ENCODE data around the gene STYXL1. TPM values are rescaled to one million over a fixed set of nuclear protein-coding genes. Genes with fewer than 3 reads are reported as not detected.
A peak's percentile ranks its signal among the peaks of the same experiment; 100 is the strongest.

The STYXL1 gene
- total RNA-seq, 1 donor from 2014 or later: 45.3 TPM

DNA sequence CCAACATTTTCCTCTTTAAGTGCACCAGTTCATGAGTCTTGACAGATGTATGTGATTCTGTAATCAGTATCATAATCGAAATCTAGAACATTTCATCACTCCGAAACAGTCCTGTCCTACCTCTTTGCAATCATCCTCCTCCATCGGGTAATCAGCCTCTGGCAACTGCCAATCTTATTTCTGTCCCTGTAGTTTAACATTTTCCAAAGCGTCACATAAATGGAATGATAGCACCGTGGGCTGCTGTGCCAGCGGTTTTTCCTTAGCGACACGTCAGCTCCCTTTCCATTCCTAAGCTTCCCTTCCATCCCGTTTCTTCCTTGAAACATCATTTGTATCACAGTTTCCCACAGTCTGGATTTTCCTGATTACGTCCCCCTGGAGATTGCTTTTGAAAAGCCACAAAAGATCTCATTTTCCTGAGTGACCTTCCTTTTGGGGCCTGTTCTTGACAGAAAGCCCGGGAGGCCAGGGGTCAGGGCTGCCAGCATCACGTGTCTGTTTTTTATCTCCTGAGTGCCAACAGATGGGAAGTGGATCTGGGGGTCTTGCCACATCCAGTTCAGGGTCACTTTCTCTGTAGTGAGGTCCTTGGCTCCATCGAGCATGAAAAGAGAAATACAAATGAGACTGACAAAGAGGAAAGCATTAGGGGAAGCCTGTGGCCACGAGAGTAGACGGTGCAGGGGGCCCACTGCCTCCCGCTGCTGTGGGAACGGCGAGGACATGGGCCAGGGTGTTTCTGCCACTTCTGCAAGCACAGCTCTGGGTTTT lies 85.0 kb downstream of the STYXL1 start:
- no peak overlapping the region for H3K4me3 ChIP-seq (ENCODE audit: insufficient read depth, low read depth, low read length)
- peak overlapping the region; percentile 85 for H3K9ac ChIP-seq (ENCODE audit: low read length)
- FAIRE-seq (peak; percentile 9), DNase-seq (ENCODE audit: low read depth) (peak; percentile 92)
- H3K27me3 ChIP-seq (ENCODE audit: insufficient read depth, low read length): no peaks in the 10 kb centered on the region
- no peaks in the 10 kb centered on the region for H3K79me2 ChIP-seq (ENCODE audit: insufficient read depth, low read length)
- peaks cover 20% of the 10 kb centered on the region for H3K36me3 Mint-ChIP-seq (ENCODE audit: low read depth, unreplicated experiment)
- peaks cover 4% of the 10 kb centered on the region for H3K4me1 Mint-ChIP-seq (ENCODE audit: low read depth, unreplicated experiment)
- H2AFZ ChIP-seq (ENCODE audit: low read depth, low read length): no peak overlapping the region
- no peak overlapping the region for H3K27ac Mint-ChIP-seq (ENCODE audit: unreplicated experiment)
- peaks cover 2% of the 10 kb centered on the region for H4K20me1 ChIP-seq (ENCODE audit: insufficient read depth, low read length)
- peak overlapping the region; percentile 71 for H3K4me2 ChIP-seq (ENCODE audit: low read length)
- H3K27me3 Mint-ChIP-seq (ENCODE audit: low read depth, unreplicated experiment): no peaks in the 10 kb centered on the region
- H3K9me3 Mint-ChIP-seq (ENCODE audit: unreplicated experiment): no peaks in the 10 kb centered on the region
- H3K4me1 ChIP-seq (ENCODE audit: insufficient read depth, low read length): peaks cover 24% of the 10 kb centered on the region
- TF ChIP-seq EZH2 (IDR thresholded peaks at IDR 0.05; ENCODE audit: insufficient read depth, low read length): no peak
- TF ChIP-seq, protein P1, sequence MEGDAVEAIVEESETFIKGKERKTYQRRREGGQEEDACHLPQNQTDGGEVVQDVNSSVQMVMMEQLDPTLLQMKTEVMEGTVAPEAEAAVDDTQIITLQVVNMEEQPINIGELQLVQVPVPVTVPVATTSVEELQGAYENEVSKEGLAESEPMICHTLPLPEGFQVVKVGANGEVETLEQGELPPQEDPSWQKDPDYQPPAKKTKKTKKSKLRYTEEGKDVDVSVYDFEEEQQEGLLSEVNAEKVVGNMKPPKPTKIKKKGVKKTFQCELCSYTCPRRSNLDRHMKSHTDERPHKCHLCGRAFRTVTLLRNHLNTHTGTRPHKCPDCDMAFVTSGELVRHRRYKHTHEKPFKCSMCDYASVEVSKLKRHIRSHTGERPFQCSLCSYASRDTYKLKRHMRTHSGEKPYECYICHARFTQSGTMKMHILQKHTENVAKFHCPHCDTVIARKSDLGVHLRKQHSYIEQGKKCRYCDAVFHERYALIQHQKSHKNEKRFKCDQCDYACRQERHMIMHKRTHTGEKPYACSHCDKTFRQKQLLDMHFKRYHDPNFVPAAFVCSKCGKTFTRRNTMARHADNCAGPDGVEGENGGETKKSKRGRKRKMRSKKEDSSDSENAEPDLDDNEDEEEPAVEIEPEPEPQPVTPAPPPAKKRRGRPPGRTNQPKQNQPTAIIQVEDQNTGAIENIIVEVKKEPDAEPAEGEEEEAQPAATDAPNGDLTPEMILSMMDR (IDR thresholded peaks at IDR 0.05; ENCODE audit: insufficient read depth, low read depth, low read length): no peak
- H3K9me3 ChIP-seq (ENCODE audit: insufficient read depth, low read depth, low read length): no peaks in the 10 kb centered on the region
- no peak overlapping the region for H3K4me3 Mint-ChIP-seq (ENCODE audit: unreplicated experiment)
- peak overlapping the region; percentile 97 for H3K27ac ChIP-seq (ENCODE audit: low read depth, low read length)
- H3K36me3 ChIP-seq (ENCODE audit: insufficient read depth, low read length): no peaks in the 10 kb centered on the region

DNA sequence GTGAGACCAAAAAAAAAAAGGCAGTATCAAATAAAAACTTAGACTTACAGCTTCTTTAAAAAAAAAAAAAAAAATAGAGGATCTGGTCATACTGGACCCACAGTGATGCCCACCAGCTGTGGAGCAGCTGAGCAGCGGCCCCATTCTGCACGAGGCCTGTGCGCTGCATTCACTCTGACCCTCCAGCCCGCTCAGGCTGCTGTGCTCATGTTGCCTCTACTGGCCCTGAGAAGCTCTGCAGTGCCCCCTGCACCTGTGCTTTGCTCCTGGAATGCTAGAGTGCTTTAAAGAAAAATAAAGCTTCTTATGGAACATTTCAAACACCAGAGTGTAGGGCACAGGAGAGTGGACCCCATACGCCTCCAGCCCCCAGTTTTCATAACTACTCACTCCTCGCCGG lies 86.6 kb downstream of the STYXL1 start:
- Histone ChIP-seq H3K9ac (ENCODE audit: low read length) (no peak overlapping the region), H3K79me2 (ENCODE audit: insufficient read depth, low read length) (no peaks in the 10 kb centered on the region), H3K9me3 (ENCODE audit: insufficient read depth, low read depth, low read length) (no peaks in the 10 kb centered on the region), H3K27me3 (ENCODE audit: insufficient read depth, low read length) (no peaks in the 10 kb centered on the region), H2AFZ (ENCODE audit: low read depth, low read length) (no peak overlapping the region), H3K27ac (ENCODE audit: low read depth, low read length) (no peak overlapping the region), H3K4me3 (ENCODE audit: insufficient read depth, low read depth, low read length) (no peak overlapping the region), H3K4me1 (ENCODE audit: insufficient read depth, low read length) (peaks cover 29% of the 10 kb centered on the region), H4K20me1 (ENCODE audit: insufficient read depth, low read length) (no peaks in the 10 kb centered on the region), H3K36me3 (ENCODE audit: insufficient read depth, low read length) (peaks cover 2% of the 10 kb centered on the region), H3K4me2 (ENCODE audit: low read length) (no peak overlapping the region)
- no peak for TF ChIP-seq EZH2 (IDR thresholded peaks at IDR 0.05; ENCODE audit: insufficient read depth, low read length)
- TF ChIP-seq, protein P1 (IDR thresholded peaks at IDR 0.05; ENCODE audit: insufficient read depth, low read depth, low read length): peak; percentile 13
- Mint-ChIP-seq H3K27ac (ENCODE audit: unreplicated experiment) (no peak overlapping the region), H3K27me3 (ENCODE audit: low read depth, unreplicated experiment) (no peaks in the 10 kb centered on the region), H3K4me3 (ENCODE audit: unreplicated experiment) (no peak overlapping the region), H3K36me3 (ENCODE audit: low read depth, unreplicated experiment) (peaks cover 30% of the 10 kb centered on the region), H3K9me3 (ENCODE audit: unreplicated experiment) (no peaks in the 10 kb centered on the region), H3K4me1 (ENCODE audit: low read depth, unreplicated experiment) (peaks cover 10% of the 10 kb centered on the region)
- FAIRE-seq (no peak), DNase-seq (ENCODE audit: low read depth) (no peak)

DNA sequence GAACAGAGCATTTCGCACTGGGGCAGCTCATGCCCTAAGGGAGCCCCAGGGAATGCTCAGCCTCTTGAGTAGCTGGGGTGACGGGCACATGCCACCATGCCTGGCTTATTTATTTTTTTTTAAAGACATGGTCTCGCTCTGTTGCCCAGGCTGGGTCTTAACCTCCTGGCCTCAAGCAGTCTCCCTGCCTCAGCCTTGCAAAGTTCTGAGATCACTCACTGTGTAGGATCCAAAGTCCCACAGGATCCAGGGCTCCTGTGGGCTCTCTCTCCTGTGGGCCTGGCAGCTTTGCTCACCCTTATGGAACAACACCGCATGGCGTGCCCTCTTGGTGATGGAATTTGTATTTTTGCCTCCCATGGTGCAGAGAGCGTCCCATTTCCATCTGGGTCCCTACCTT lies 87.4 kb downstream of the STYXL1 start:
- H3K4me1 Mint-ChIP-seq (ENCODE audit: low read depth, unreplicated experiment): peaks cover 8% of the 10 kb centered on the region
- Histone ChIP-seq H3K4me2 (ENCODE audit: low read length) (no peak overlapping the region), H3K27ac (ENCODE audit: low read depth, low read length) (no peak overlapping the region), H3K9ac (ENCODE audit: low read length) (no peak overlapping the region), H2AFZ (ENCODE audit: low read depth, low read length) (no peak overlapping the region), H3K36me3 (ENCODE audit: insufficient read depth, low read length) (peaks cover 2% of the 10 kb centered on the region), H3K79me2 (ENCODE audit: insufficient read depth, low read length) (no peaks in the 10 kb centered on the region), H3K9me3 (ENCODE audit: insufficient read depth, low read depth, low read length) (no peaks in the 10 kb centered on the region), H3K4me1 (ENCODE audit: insufficient read depth, low read length) (peaks cover 28% of the 10 kb centered on the region), H3K4me3 (ENCODE audit: insufficient read depth, low read depth, low read length) (no peak overlapping the region), H4K20me1 (ENCODE audit: insufficient read depth, low read length) (no peaks in the 10 kb centered on the region), H3K27me3 (ENCODE audit: insufficient read depth, low read length) (no peaks in the 10 kb centered on the region)
- H3K36me3 Mint-ChIP-seq (ENCODE audit: low read depth, unreplicated experiment): peaks cover 32% of the 10 kb centered on the region
- TF ChIP-seq EZH2 (IDR thresholded peaks at IDR 0.05; ENCODE audit: insufficient read depth, low read length): no peak
- TF ChIP-seq, protein P1 (IDR thresholded peaks at IDR 0.05; ENCODE audit: insufficient read depth, low read depth, low read length): no peak
- no peak for DNase-seq (ENCODE audit: low read depth)
- no peak overlapping the region for H3K4me3 Mint-ChIP-seq (ENCODE audit: unreplicated experiment)
- H3K27ac Mint-ChIP-seq (ENCODE audit: unreplicated experiment): no peak overlapping the region
- FAIRE-seq: no peak
- no peaks in the 10 kb centered on the region for H3K9me3 Mint-ChIP-seq (ENCODE audit: unreplicated experiment)
- H3K27me3 Mint-ChIP-seq (ENCODE audit: low read depth, unreplicated experiment): no peaks in the 10 kb centered on the region

Measured in astrocyte (in vitro differentiated cells and primary cell).